GM19452 (cell line): ENCODE measurements around the gene TSC22D1.

ENCODE experiments used
- ATAC-seq: cut with Tn5 transposase; IDR thresholded peaks from one replicate; pipeline ENCODE4 v1.9.1; 2021; ENCODE audit not compliant: unreplicated experiment

The TSC22D1 gene

GRCh38 chr13:44385847-44386246, 190.3 kb downstream of the TSC22D1 start:
- ATAC-seq: no peak

- ATAC-seq: no peak
Measured at GRCh38 chr13:44385401-44385800, 190.7 kb downstream of the TSC22D1 start.

GRCh38 chr13:44384778-44385177, 191.4 kb downstream of the TSC22D1 start:
- no peak for ATAC-seq

GRCh38 chr13:44383945-44384344, 192.2 kb downstream of the TSC22D1 start:
- no peak for ATAC-seq

GRCh38 chr13:44382635-44383145, 193.4 kb downstream of the TSC22D1 start:
- ATAC-seq: no peak
